ENCODE results near the gene UNC5B.

UNC5B gene

DNA sequence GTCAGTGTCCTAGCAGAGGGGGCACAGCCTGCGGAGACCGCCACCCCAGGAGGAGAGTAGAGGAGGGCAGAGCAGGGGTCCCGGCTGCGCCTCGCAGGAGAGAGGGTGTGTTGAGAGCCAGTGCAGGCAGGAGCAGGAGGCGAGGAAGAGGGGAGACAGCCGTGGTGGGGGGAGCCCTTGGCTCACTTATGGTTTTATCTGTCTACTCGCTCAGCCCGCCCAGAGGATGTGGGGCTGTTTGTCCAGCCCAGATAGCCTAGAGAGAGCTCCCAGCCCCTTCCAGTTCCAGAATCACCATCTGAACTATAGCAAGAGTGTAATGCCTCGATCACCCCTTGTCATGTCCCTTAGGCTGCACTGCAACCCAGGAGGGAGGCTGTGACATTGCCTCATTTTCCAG, 133.3 kb downstream of the UNC5B start:
- TF ChIP-seq, protein P1, sequence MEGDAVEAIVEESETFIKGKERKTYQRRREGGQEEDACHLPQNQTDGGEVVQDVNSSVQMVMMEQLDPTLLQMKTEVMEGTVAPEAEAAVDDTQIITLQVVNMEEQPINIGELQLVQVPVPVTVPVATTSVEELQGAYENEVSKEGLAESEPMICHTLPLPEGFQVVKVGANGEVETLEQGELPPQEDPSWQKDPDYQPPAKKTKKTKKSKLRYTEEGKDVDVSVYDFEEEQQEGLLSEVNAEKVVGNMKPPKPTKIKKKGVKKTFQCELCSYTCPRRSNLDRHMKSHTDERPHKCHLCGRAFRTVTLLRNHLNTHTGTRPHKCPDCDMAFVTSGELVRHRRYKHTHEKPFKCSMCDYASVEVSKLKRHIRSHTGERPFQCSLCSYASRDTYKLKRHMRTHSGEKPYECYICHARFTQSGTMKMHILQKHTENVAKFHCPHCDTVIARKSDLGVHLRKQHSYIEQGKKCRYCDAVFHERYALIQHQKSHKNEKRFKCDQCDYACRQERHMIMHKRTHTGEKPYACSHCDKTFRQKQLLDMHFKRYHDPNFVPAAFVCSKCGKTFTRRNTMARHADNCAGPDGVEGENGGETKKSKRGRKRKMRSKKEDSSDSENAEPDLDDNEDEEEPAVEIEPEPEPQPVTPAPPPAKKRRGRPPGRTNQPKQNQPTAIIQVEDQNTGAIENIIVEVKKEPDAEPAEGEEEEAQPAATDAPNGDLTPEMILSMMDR (IDR thresholded peaks at IDR 0.05; ENCODE audit: low read depth, low read length, missing control alignments) = no peak
- H3K4me3 ChIP-seq (replicated peaks; ENCODE audit: low read depth, low read length) = no peak overlapping the region
- no peak for DNase-seq (ENCODE audit: extremely low read depth, low read depth)

DNA sequence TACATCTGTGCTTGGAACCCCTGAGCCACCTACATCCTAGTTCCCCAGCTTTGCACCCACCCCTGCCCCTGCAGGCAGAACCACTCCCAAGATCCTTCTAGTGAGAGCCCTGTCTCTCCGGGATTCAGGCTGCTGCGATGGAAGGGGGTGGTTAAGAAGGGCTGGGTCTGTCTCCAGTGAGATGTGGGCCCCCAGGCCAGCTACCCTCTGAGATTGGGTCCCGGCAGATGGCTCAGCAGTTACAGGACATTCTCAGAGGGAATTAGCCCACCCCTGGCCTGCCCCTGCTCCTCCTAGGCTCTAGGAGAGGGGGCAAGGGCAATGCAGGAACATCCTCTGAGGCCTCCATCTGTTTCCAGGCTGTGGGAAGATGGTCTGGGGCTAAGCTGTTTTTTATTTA, 134.4 kb downstream of the UNC5B start:
- no peak overlapping the region for H3K4me3 ChIP-seq (replicated peaks; ENCODE audit: low read depth, low read length)
- DNase-seq (ENCODE audit: extremely low read depth, low read depth) = no peak
- TF ChIP-seq, protein P1 (IDR thresholded peaks at IDR 0.05; ENCODE audit: low read depth, low read length, missing control alignments) = no peak

DNA sequence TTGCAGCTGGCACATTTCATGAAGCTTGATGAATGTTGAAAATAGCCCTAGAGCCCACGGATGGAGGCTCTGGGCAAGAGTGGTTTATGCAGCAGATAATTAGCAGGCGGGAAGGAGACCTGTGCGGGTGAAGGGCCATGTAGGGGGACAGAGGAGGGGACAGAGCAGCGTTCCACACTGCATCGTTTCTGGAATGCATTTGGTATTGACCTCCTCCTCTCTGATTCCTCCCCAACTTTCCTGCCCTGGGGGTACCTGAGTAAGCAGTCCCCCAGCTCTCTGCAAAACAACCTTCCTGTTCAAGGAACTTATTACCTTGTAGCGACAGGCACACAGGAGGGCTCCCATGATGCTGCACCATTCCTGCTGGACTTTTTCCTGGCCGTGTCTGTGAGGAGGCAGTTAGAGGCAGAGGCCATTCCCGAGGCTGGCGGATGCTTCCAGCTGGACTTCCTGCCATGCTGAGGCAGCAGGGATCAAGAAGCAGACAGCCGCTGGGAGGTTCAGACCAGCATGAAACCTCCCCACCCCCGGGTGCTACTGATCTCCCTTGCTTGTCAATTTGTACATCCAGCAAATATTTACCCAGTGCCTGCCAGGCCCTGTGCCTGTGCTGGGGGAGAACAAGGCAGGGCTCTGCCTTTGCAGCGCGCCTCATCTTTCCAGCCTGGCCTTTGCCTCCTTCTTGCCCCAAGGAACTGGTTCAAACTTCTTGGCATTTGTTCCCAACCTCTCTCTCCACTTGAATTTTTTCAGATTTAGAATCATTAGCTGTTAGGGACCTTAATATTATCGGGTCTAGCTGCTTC, 135.4 kb downstream of the UNC5B start:
- H3K4me3 ChIP-seq (replicated peaks; ENCODE audit: low read depth, low read length) = no peak overlapping the region
- DNase-seq (ENCODE audit: extremely low read depth, low read depth) = no peak
- TF ChIP-seq, protein P1 (IDR thresholded peaks at IDR 0.05; ENCODE audit: low read depth, low read length, missing control alignments) = no peak

DNA sequence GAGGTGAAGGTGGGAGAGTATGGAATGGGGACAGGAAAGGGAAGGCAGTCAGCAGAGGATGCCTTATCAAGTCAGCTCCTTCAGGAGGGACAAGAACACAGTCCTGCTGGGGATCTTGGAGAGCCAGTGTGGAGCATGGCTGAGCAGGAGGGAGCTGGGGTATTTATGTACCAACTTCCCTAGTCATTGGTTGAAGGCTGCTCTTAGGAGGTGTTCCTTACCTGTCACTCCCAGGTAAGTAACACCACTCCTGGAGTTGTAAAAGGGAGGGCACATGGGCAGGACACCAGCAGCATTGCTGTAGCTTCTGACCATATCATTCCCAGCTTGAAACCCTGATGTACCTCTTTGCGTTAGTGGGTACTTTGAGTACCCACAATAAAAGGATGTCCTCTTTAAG, 136.5 kb downstream of the UNC5B start:
- DNase-seq (ENCODE audit: extremely low read depth, low read depth) = no peak
- H3K4me3 ChIP-seq (replicated peaks; ENCODE audit: low read depth, low read length) = no peak overlapping the region
- TF ChIP-seq, protein P1 (IDR thresholded peaks at IDR 0.05; ENCODE audit: low read depth, low read length, missing control alignments) = no peak

DNA sequence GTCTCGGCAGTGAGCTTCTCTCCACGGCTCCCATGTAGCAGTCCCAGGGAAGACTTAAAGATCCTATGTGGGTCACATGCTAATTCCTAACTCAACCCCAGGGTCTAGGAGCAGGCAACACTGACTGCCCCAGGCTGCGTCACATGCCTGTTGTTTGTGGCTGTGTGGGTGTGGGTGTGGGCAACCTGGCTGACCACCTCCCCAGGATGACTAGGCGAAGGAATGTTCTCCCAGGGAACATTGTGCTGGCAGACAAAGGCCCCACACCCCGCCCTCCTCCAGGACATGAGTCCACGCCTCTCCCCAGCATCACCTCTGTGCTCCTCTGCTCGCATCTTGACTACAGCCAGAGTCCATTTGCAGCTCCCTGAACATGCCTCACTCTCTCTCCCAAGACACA, 137.0 kb downstream of the UNC5B start:
- TF ChIP-seq, protein P1 (IDR thresholded peaks at IDR 0.05; ENCODE audit: low read depth, low read length, missing control alignments) = no peak
- no peak overlapping the region for H3K4me3 ChIP-seq (replicated peaks; ENCODE audit: low read depth, low read length)
- DNase-seq (ENCODE audit: extremely low read depth, low read depth) = no peak

DNA sequence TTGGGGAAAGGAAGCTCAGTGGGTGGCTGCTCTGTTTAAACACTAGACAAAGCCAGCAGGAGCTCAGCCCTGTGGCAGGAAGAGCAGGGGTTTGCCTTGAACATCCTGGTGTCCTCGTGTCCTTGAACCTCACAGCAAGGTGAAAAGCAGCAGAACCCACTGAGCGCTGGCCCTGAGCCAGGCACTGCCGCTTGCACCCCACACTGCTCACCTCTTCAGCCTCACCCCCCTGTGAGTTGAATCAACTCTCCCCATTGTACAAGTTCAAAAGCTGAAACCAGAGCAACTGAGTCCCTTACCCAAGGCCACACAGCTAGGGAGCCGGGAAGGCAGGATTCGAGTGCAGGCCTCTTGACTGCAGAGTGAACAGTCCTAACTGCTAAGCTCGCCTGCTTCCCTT, 138.7 kb downstream of the UNC5B start:
- TF ChIP-seq, protein P1 (IDR thresholded peaks at IDR 0.05; ENCODE audit: low read depth, low read length, missing control alignments) = no peak
- no peak overlapping the region for H3K4me3 ChIP-seq (replicated peaks; ENCODE audit: low read depth, low read length)
- DNase-seq (ENCODE audit: extremely low read depth, low read depth) = no peak

Data from HFF-Myc (cell line).